Sigmoid colon (tissue), 4 donors: Measurements from ENCODE around the gene FRY.

Source experiments
- CTCF ChIP-seq, 4 experiments: fragments of 450-650 bp in 3 of 4; fragments of 200-600 bp in 1 of 4; IDR thresholded peaks; one replicate each; pipeline ENCODE4 v1.5.1; 2016 to 2019; ENCODE audit warnings: antibody characterized with exemption in 4 of 4, mild to moderate bottlenecking in 3 of 4, moderate library complexity in 2 of 4
- EP300 ChIP-seq, 4 donors: sonication (generic); formaldehyde crosslinking; IDR thresholded peaks; one replicate each; pipeline ENCODE4 v1.6.1; 2017; ENCODE audit warnings: antibody characterized with exemption in 4 of 4
- POLR2A ChIP-seq, 2 donors: fragments of 450-650 bp; IDR thresholded peaks; one replicate each; pipeline ENCODE4 v1.6.1; 2016; ENCODE audit warnings: antibody characterized with exemption in 2 of 2, mild to moderate bottlenecking in 2 of 2, moderate library complexity in 2 of 2

DNA sequence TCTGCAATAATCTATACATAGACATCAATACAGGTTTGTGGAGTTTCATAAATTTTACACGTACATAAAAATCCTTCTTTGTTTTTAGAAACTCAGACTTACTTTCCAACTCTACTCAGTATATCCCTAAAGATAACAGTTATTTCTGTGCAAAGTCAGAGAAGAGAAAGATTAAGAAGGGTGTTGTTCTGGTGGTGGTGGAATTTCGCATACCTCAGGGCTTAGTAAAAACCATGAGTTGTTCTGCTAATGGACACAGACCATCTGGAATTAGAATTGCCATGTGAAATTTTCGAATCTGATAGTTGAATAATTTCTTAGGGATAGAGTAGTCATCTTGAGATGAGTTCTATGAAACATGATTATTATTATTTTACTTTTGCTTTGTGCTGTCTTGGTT lies 180.8 kb downstream of the FRY start:
- TF ChIP-seq CTCF (IDR thresholded peaks at IDR 0.05) (no peak), POLR2A (IDR thresholded peaks at IDR 0.05) (no peak), EP300 (IDR thresholded peaks at IDR 0.05) (no peak)
